ENCODE data around the gene ALKBH3. TPM values are rescaled to one million over a fixed set of nuclear protein-coding genes. Genes with fewer than 3 reads are reported as not detected.
A peak's percentile ranks its signal among the peaks of the same experiment; 100 is the strongest.

ALKBH3 gene
- total and polyA plus RNA-seq, 2 of the 13 experiments (the other 11 are each of a cell fraction or from before 2014, with no cell fraction given) = 17.8 to 36.1 TPM

GRCh38 chr11:43920598-43921419 is 40.2 kb downstream of the ALKBH3 start (continued):
- TF ChIP-seq, protein P1, sequence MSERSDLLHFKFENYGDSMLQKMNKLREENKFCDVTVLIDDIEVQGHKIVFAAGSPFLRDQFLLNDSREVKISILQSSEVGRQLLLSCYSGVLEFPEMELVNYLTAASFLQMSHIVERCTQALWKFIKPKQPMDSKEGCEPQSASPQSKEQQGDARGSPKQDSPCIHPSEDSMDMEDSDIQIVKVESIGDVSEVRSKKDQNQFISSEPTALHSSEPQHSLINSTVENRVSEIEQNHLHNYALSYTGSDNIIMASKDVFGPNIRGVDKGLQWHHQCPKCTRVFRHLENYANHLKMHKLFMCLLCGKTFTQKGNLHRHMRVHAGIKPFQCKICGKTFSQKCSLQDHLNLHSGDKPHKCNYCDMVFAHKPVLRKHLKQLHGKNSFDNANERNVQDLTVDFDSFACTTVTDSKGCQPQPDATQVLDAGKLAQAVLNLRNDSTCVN (CRISPR knock-in tag; IDR thresholded peaks at IDR 0.05; ENCODE audit: borderline replicate concordance) = peak; percentile 46; the same call in 1 of the 2 replicates
- TF ChIP-seq NR1H2 (CRISPR knock-in tag; IDR thresholded peaks at IDR 0.05; ENCODE audit: borderline replicate concordance, low read depth) (no peak), DMTF1 (CRISPR knock-in tag; IDR thresholded peaks at IDR 0.05) (no peak), ZNF17 (CRISPR knock-in tag; IDR thresholded peaks at IDR 0.05) (no peak), NCOA5 (CRISPR knock-in tag; IDR thresholded peaks at IDR 0.05) (no peak)

GRCh38 chr11:43921561-43922294 is 41.1 kb downstream of the ALKBH3 start:
- no peak overlapping the region for H3K27ac ChIP-seq (ENCODE audit: extremely low read length, insufficient read depth, low read length)
- ChIA-PET CTCF (ENCODE audit: low intra/inter-chr PET ratio, low total read pairs) (no interaction called here), POLR2A (no interaction called here)
- H3K9ac ChIP-seq (ENCODE audit: insufficient read depth, low read depth, low read length) = no peak overlapping the region
- H4K20me1 ChIP-seq (ENCODE audit: insufficient read depth, low read length) = no peaks in the 10 kb centered on the region
- no peaks in the 10 kb centered on the region for H3K79me2 ChIP-seq (ENCODE audit: insufficient read depth, low read length)
- no peaks in the 10 kb centered on the region for H3K27me3 ChIP-seq (ENCODE audit: control insufficient read depth in 1 of 2, insufficient read depth in 2 of 2, low read length in 2 of 2)
- no peak overlapping the region for H3K4me2 ChIP-seq (ENCODE audit: low read depth, low read length)
- DNase-seq (ENCODE audit: low spot score) (no peak), ATAC-seq (no peak), FAIRE-seq (no peak)
- peaks cover 17% of the 10 kb centered on the region for H3K4me1 ChIP-seq (ENCODE audit: insufficient read depth, low read length)
- H3K9me3 ChIP-seq (ENCODE audit: low read length) = no peaks in the 10 kb centered on the region
- no peak overlapping the region for H3K4me3 ChIP-seq (replicated peaks in 1 of 3; ENCODE audit: insufficient read depth in 1 of 3, low read depth in 2 of 3, low read length in 3 of 3)
- H3K36me3 ChIP-seq (replicated peaks in 1 of 2; ENCODE audit: control insufficient read depth in 1 of 2, insufficient read depth in 2 of 2, low read length in 2 of 2) = peaks cover 5 to 19% of the 10 kb centered on the region in 2 experiments
- in situ Hi-C loops (cut with HindIII; ENCODE audit: extremely low pct_ligation_motif_present, low pct_unique_long_range_greater_than_20kb) = no loop called here
- 93% methylated on average over 8 of the region's 8 CpGs for WGBS (ENCODE audit: low lambda C conversion rate)
- BruUV-seq (replicated peaks) = no TSS peak
- H2AFZ ChIP-seq (ENCODE audit: low read length) = no peak overlapping the region
- intact Hi-C loops (cut with micrococcal nuclease; ENCODE audit: unreplicated experiment) = no loop called here
- TF ChIP-seq, protein P2, sequence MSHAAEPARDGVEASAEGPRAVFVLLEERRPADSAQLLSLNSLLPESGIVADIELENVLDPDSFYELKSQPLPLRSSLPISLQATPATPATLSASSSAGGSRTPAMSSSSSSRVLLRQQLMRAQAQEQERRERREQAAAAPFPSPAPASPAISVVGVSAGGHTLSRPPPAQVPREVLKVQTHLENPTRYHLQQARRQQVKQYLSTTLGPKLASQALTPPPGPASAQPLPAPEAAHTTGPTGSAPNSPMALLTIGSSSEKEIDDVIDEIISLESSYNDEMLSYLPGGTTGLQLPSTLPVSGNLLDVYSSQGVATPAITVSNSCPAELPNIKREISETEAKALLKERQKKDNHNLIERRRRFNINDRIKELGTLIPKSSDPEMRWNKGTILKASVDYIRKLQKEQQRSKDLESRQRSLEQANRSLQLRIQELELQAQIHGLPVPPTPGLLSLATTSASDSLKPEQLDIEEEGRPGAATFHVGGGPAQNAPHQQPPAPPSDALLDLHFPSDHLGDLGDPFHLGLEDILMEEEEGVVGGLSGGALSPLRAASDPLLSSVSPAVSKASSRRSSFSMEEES (CRISPR knock-in tag; IDR thresholded peaks at IDR 0.05) = no peak
- TF ChIP-seq ZNF547 (CRISPR knock-in tag; IDR thresholded peaks at IDR 0.05) (no peak), ZNF136 (CRISPR knock-in tag; IDR thresholded peaks at IDR 0.05; ENCODE audit: low read depth) (no peak), FOXC1 (CRISPR knock-in tag; IDR thresholded peaks at IDR 0.05; ENCODE audit: borderline replicate concordance) (no peak), TRAFD1 (CRISPR knock-in tag; IDR thresholded peaks at IDR 0.05; ENCODE audit: borderline replicate concordance) (no peak)
- TF ChIP-seq, protein P3, sequence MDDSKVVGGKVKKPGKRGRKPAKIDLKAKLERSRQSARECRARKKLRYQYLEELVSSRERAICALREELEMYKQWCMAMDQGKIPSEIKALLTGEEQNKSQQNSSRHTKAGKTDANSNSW (CRISPR knock-in tag; IDR thresholded peaks at IDR 0.05; ENCODE audit: borderline replicate concordance) = no peak
